ENCODE data around the gene TIMD4. TPM values are rescaled to one million over a fixed set of nuclear protein-coding genes. Genes with fewer than 3 reads are reported as not detected.

Gene TIMD4
- total and polyA plus RNA-seq, 9 of the 15 experiments (the other 6 are each of a cell fraction or from before 2014, with no cell fraction given) = not detected

- TF ChIP-seq STAT6 (CRISPR knock-in tag; IDR thresholded peaks at IDR 0.05) = no peak
- no peak for TF ChIP-seq KLF6 (CRISPR knock-in tag; IDR thresholded peaks at IDR 0.05; ENCODE audit: borderline replicate concordance)
- no peak for TF ChIP-seq SNIP1 (IDR thresholded peaks at IDR 0.05; ENCODE audit: low read depth)
- no peak for TF ChIP-seq TAF7 (tag; IDR thresholded peaks at IDR 0.05)
- no peak for TF ChIP-seq AFF4 (CRISPR knock-in tag; IDR thresholded peaks at IDR 0.05)
Observed at GRCh38 chr5:156883316-156883875, 79.6 kb downstream of the TIMD4 start (continued).
